SU-DHL-6 (cell line): Measurements from ENCODE around the gene IL27RA.

Source experiments
- CTCF ChIP-seq: fragments of 200-600 bp; sonication (generic); IDR thresholded peaks from one replicate; pipeline ENCODE4 v1.5.1; 2017; ENCODE audit warnings: antibody characterized with exemption, mild to moderate bottlenecking, low read length, moderate library complexity; ENCODE audit not compliant: insufficient read depth, poor library complexity, severe bottlenecking
- EZH2phosphoT487 ChIP-seq: fragments of 200-600 bp; sonication (generic), shearing (Covaris generic); conservative IDR thresholded peaks from 2 replicates; pipeline ENCODE4 v1.6.1; 2018; ENCODE audit warnings: mild to moderate bottlenecking, antibody characterized with exemption, low read length, moderate library complexity, mixed read lengths

DNA sequence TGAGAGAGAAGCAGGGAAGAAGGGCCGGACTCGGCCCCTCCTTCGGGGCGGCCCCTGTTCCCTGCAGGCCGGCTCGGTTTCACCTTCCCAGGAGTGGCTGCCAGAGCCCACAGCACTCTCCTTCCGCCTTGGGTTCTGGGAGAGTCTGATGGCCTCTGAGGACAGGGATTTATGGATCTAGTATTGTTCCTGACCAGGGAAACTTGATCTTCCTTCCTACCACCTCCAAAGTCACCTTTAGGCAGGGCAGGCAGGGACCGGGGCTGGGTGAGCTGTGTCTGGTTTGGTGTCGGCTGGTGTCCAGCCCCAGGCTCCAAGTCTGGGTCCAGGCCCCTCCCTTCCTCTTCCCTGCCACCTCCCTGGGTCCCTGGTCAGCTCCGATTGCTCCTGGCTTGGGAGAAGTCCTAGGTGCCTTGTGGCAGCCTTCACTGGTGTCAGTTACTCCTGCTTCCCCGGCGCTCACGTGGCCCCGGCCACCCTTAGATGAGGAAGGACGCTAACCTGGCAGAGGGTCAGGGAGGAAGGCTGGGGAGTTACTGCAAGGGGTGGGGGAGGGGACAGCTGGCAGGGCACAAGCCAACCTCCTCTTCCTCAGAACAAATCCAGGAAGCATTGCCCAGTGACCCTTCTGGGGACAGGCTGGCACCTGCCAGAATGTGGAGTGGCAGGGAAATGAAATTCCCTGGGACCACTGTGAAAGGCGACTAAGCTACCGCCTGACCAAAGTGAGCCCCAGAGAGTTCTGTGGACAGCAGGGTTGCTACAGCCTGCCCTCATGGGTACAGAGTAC is 44.3 kb upstream of the IL27RA start:
- no peak for TF ChIP-seq CTCF
- no peak for TF ChIP-seq EZH2phosphoT487
